Measurements from ENCODE around the gene LYSMD1.

The LYSMD1 gene

GRCh38 chr1:151199873-151200581 is 34.3 kb upstream of the LYSMD1 start:
- no peak for TF ChIP-seq SIN3A (IDR thresholded peaks at IDR 0.05; ENCODE audit: borderline replicate concordance, insufficient read depth, low read length)
- no peak for TF ChIP-seq TAF1 (IDR thresholded peaks at IDR 0.05; ENCODE audit: borderline replicate concordance, insufficient read depth, low read length)

- TF ChIP-seq POLR2AphosphoS5 (IDR thresholded peaks at IDR 0.05; ENCODE audit: low read depth, low read length): peak; percentile 82
- TF ChIP-seq FOXP2 (optimal IDR thresholded peaks at IDR 0.05; ENCODE audit: borderline replicate concordance, extremely low read depth, extremely low read length, insufficient read depth): peak; percentile 53
- TF ChIP-seq SIN3A (IDR thresholded peaks at IDR 0.05; ENCODE audit: borderline replicate concordance, insufficient read depth, low read length): no peak
- peak; percentile 75; the same call in 1 of the 2 replicates for TF ChIP-seq TAF1 (IDR thresholded peaks at IDR 0.05; ENCODE audit: borderline replicate concordance, insufficient read depth, low read length)
- TF ChIP-seq, protein P1, sequence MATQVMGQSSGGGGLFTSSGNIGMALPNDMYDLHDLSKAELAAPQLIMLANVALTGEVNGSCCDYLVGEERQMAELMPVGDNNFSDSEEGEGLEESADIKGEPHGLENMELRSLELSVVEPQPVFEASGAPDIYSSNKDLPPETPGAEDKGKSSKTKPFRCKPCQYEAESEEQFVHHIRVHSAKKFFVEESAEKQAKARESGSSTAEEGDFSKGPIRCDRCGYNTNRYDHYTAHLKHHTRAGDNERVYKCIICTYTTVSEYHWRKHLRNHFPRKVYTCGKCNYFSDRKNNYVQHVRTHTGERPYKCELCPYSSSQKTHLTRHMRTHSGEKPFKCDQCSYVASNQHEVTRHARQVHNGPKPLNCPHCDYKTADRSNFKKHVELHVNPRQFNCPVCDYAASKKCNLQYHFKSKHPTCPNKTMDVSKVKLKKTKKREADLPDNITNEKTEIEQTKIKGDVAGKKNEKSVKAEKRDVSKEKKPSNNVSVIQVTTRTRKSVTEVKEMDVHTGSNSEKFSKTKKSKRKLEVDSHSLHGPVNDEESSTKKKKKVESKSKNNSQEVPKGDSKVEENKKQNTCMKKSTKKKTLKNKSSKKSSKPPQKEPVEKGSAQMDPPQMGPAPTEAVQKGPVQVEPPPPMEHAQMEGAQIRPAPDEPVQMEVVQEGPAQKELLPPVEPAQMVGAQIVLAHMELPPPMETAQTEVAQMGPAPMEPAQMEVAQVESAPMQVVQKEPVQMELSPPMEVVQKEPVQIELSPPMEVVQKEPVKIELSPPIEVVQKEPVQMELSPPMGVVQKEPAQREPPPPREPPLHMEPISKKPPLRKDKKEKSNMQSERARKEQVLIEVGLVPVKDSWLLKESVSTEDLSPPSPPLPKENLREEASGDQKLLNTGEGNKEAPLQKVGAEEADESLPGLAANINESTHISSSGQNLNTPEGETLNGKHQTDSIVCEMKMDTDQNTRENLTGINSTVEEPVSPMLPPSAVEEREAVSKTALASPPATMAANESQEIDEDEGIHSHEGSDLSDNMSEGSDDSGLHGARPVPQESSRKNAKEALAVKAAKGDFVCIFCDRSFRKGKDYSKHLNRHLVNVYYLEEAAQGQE (IDR thresholded peaks at IDR 0.05; ENCODE audit: insufficient read depth in 1 of 2, low read depth in 2 of 2, low read length in 2 of 2): peak in 1 of 2 experiments; percentile 30; a peak in 1 of 4 replicates
These were observed 32.8 kb upstream of the LYSMD1 start, which contains the start of gene PIP5K1A for GRCh38 chr1:151198254-151199127. TSS of gene PIP5K1A (plus strand) at chr1:151198552. CDS start at chr1:151198997, 445 bp downstream.

DNA sequence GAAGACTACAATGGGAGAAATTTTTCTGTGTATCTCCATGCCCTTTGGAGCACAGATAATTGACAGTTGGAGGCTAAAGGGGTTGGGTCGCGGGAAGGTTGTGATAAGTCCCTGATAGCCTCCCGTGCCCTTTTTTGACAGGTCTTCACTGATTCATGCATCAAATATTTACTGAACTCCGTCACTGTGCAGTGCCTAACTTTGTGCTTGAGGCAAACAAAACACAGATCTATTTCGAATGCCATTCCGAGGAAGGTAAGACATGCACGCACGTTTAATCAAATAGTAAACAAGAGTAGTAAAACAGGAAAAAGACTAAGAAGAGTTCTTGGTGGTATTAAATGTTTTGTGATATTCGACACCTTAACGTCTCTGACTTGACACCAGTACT is 32.2 kb upstream of the LYSMD1 start:
- TF ChIP-seq TAF1 (IDR thresholded peaks at IDR 0.05; ENCODE audit: borderline replicate concordance, insufficient read depth, low read length) (no peak), SIN3A (IDR thresholded peaks at IDR 0.05; ENCODE audit: borderline replicate concordance, insufficient read depth, low read length) (no peak), FOXP2 (optimal IDR thresholded peaks at IDR 0.05; ENCODE audit: borderline replicate concordance, extremely low read depth, extremely low read length, insufficient read depth) (no peak), POLR2AphosphoS5 (IDR thresholded peaks at IDR 0.05; ENCODE audit: low read depth, low read length) (no peak)
- TF ChIP-seq, protein P1 (IDR thresholded peaks at IDR 0.05; ENCODE audit: insufficient read depth in 1 of 2, low read depth in 2 of 2, low read length in 2 of 2): no peak

DNA sequence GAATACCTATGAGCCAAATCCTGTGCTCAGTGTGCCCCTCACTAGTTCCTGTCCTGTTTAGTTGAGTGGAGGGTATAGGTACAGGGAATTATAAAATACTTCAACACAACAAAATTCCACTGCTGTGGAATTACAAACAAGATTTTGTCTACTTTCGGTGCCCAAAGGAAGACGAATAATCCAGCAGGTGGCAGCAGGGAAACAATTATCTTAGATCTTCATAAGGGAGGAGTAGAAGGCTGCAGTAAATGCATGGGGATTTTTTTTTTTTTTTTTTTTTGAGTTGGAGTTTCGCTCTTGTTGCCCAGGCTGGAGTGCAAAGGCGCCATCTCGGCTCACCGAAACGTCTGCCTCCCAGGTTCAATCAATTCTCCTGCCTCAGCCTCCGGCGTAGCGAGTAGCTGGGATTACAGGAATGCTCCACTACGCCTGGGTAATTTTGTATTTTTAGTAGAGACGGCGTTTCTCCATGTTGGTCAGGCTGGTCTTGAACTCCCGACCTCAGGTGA is 30.6 kb upstream of the LYSMD1 start:
- TF ChIP-seq SIN3A (IDR thresholded peaks at IDR 0.05; ENCODE audit: borderline replicate concordance, insufficient read depth, low read length): no peak
- no peak for TF ChIP-seq TAF1 (IDR thresholded peaks at IDR 0.05; ENCODE audit: borderline replicate concordance, insufficient read depth, low read length)
- TF ChIP-seq POLR2AphosphoS5 (IDR thresholded peaks at IDR 0.05; ENCODE audit: low read depth, low read length): no peak
- TF ChIP-seq, protein P1 (IDR thresholded peaks at IDR 0.05; ENCODE audit: insufficient read depth in 1 of 2, low read depth in 2 of 2, low read length in 2 of 2): no peak

- no peak for TF ChIP-seq TAF1 (IDR thresholded peaks at IDR 0.05; ENCODE audit: borderline replicate concordance, insufficient read depth, low read length)
- no peak for TF ChIP-seq FOXP2 (optimal IDR thresholded peaks at IDR 0.05; ENCODE audit: borderline replicate concordance, extremely low read depth, extremely low read length, insufficient read depth)
- TF ChIP-seq POLR2AphosphoS5 (IDR thresholded peaks at IDR 0.05; ENCODE audit: low read depth, low read length): no peak
- no peak for TF ChIP-seq SIN3A (IDR thresholded peaks at IDR 0.05; ENCODE audit: borderline replicate concordance, insufficient read depth, low read length)
- TF ChIP-seq, protein P1 (IDR thresholded peaks at IDR 0.05; ENCODE audit: insufficient read depth in 1 of 2, low read depth in 2 of 2, low read length in 2 of 2): no peak
These were observed 28.2 kb upstream of the LYSMD1 start for GRCh38 chr1:151193856-151194255.
